Heart right ventricle (tissue), 16 donors: ENCODE results near the gene KLF16. TPM values are rescaled to one million over a fixed set of nuclear protein-coding genes. Genes with fewer than 3 reads are reported as not detected.
"Not testable (repeated sequence)": the region's sequence is repeated elsewhere in the genome, so short reads cannot be mapped to it uniquely, and the experiment has no call there.

Experiments used
- ATAC-seq, 8 donors: fragments of 200-7000 bp; cut with Tn5 transposase; one replicate each; pipeline ENCODE4 v1.9.1; 2020; ENCODE audit warnings: mild to moderate bottlenecking in 8 of 8, moderate library complexity in 8 of 8, moderate number of reproducible peaks in 1 of 8
- DNase-seq, 2 donors: peaks; one replicate each; pipeline ENCODE4 v3.0.0-alpha.2; 2020
- H3K27ac ChIP-seq, 10 donors: fragments of 200-600 bp; sonication (generic) in 2 of 10; one replicate each; pipeline versions ENCODE4 v1.5.0 to v1.8.0; 2020 to 2022; ENCODE audit warnings: mild to moderate bottlenecking in 3 of 10
- H3K27me3 ChIP-seq, 7 donors: fragments of 200-600 bp; one replicate each; pipeline ENCODE4 v1.8.0; 2021 to 2022; ENCODE audit warnings: mild to moderate bottlenecking in 2 of 7
- H3K36me3 ChIP-seq, 9 donors: fragments of 200-600 bp; sonication (generic) in 1 of 9; one replicate each; pipeline versions ENCODE4 v1.5.0 to v1.8.0; 2020 to 2022; ENCODE audit warnings: mild to moderate bottlenecking in 2 of 9
- H3K4me1 ChIP-seq, 9 donors: fragments of 200-600 bp; sonication (generic) in 1 of 9; one replicate each; pipeline versions ENCODE4 v1.5.0 to v1.8.0; 2020 to 2022; ENCODE audit warnings: mild to moderate bottlenecking in 4 of 9
- H3K4me3 ChIP-seq, 10 donors: fragments of 200-600 bp; sonication (generic) in 2 of 10; one replicate each; pipeline versions ENCODE4 v1.5.0 to v1.8.0; 2020 to 2022; ENCODE audit warnings: mild to moderate bottlenecking in 7 of 10, moderate library complexity in 2 of 10
- H3K9me3 ChIP-seq, 11 donors: fragments of 200-600 bp in 10 of 11; sonication (generic) in 2 of 11; one replicate each; pipeline versions ENCODE4 v1.5.0 to v1.8.0; 2013 to 2022; ENCODE audit warnings: mild to moderate bottlenecking in 2 of 11, control low read depth in 1 of 11, moderate library complexity in 1 of 11
- WGBS, 2 donors: extraction: QIAGEN DNeasy Blood & Tissue Kit; methylation state at CpG; one replicate each; pipeline ENCODE4 v1.1.7; 2013; ENCODE audit warnings: inconsistent platforms in 1 of 2; 5-methylcytosine and 5-hydroxymethylcytosine counted together
- intact Hi-C, 10 donors: fragments of 100-400 bp; cut with DNase I; formaldehyde crosslinking; loops; one replicate each; pipeline versions ENCODE4 v1.11.1 to v1.14.2; 2022
- polyA plus RNA-seq, 2 donors: library from polyadenylated mRNA; stranded (reverse); fragments of 200-250 nt; gene quantifications; one replicate each; pipeline ENCODE4 v1.2.3, GENCODE V29; 2013
- total RNA-seq, 10 donors: library from RNA; stranded (reverse); fragmentation: NEBNext Ultra II Directional in 3 of 10; extraction: Animal tissue kit (Norgen Biotek cat#: 25700) in 3 of 10; gene quantifications; one replicate each; pipeline versions ENCODE4 v1.2.1 to v1.2.4, GENCODE V29; 2021 to 2023
- TF ChIP-seq, protein P1 (sequence below), 9 donors: fragments of 200-600 bp; sonication (generic) in 2 of 9; IDR thresholded peaks; one replicate each; pipeline versions ENCODE4 v1.5.0 to v1.8.0; 2021 to 2022; ENCODE audit warnings: antibody characterized with exemption in 9 of 9, mild to moderate bottlenecking in 5 of 9, moderate library complexity in 1 of 9
- donor health status: Arrhythmogenic right ventricular cardiomyopathy.
- donor health status: ischemic (EF 13 %, LVEDD 7.1; RV severe dilation, severe dysfunction).
- donor health status: healthy with polysubstance abuse.
- donor health status: DM: no; HTN: yes; CAD: no.
- donor health status: DM: no; HTN: no; CAD: no.
- donor health status: ischemic (EF 25% LVEDD 6.9; RV normal size, moderate dysfunction).
- donor health status: ischemic (EF 25% LVEDD 5.7; RV mildly dilated, moderate dysfunction).
- donor health status: healthy.
- donor health status: DM: yes; HTN: yes; CAD: no.
- donor health status: Ischemic cardiomyopathy.
- donor health status: ischemic (EF 35%, LVEDD 5.7; RV mildly dilated, moderate dysfunction).
- donor health status: nonischemic (EF 11% LVEDD 7.7; RV severe dilation, severe dysfunction).
- donor health status: DM: yes; HTN: yes; CAD: no.
- donor health status: PGD.
- donor health status: ischemic (EF 29% LVEDD 5.4; RV normal size, mild dysfunction).
- donor health status: nonischemic (EF 23%, LVEDD 6.1; RV moderate dilation, normal function).

KLF16 gene
- total and polyA plus RNA-seq, 12 donors, result 4.0 to 13.4 (median 7.6) TPM

DNA sequence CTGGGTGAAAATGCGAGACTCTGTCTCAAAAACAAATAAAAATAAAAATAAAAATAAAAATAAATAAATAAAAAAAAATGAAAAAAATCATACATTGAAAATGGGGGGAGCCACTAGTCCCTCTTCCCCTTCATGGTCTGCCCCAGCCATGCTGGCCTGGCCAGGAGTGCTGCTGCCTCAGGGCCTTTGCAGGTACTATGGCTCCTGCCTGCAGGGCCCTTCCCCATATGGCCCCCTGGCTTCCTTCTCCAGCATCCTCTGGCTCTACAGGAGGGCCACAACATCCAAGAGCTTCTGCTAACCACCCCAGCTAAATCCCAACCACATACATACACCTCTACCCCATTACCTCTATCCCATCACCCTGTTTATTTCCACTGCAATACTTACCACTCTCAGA, 26.5 kb upstream of the KLF16 start:
- no peak for ATAC-seq
- Histone ChIP-seq H3K27me3 (no peaks in the 10 kb centered on the region), H3K27ac (no peak overlapping the region), H3K4me1 (peaks cover 0 to 26% (median 11%) of the 10 kb centered on the region in 9 donors), H3K9me3 (no peaks in the 10 kb centered on the region), H3K36me3 (no peaks in the 10 kb centered on the region), H3K4me3 (no peak overlapping the region)
- WGBS, 2 donors, result 97 to 100% methylated on average over 1 of the region's 1 CpG
- intact Hi-C loops, result no loop called here
- DNase-seq, result no peak
- TF ChIP-seq, protein P1, sequence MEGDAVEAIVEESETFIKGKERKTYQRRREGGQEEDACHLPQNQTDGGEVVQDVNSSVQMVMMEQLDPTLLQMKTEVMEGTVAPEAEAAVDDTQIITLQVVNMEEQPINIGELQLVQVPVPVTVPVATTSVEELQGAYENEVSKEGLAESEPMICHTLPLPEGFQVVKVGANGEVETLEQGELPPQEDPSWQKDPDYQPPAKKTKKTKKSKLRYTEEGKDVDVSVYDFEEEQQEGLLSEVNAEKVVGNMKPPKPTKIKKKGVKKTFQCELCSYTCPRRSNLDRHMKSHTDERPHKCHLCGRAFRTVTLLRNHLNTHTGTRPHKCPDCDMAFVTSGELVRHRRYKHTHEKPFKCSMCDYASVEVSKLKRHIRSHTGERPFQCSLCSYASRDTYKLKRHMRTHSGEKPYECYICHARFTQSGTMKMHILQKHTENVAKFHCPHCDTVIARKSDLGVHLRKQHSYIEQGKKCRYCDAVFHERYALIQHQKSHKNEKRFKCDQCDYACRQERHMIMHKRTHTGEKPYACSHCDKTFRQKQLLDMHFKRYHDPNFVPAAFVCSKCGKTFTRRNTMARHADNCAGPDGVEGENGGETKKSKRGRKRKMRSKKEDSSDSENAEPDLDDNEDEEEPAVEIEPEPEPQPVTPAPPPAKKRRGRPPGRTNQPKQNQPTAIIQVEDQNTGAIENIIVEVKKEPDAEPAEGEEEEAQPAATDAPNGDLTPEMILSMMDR (IDR thresholded peaks at IDR 0.05), result no peak

DNA sequence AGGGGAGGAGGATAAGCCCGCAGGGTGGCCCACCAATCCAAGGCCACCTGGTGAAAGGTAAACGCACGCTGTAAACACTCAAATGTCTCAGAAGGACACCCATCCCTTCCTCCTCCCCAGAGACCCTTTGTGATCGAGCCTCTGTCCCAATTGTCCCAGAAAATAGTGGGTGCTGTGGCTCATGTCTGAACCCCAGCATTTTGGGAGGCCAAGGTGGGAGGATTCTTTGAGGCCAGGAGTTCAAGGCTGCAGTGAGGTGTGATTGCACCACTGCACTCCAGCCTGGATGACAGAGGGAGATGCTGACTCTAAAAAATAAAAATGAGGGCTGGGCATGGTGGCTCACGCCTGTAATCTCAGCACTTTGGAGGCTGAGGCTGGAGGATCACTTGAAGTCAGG, 25.0 kb upstream of the KLF16 start:
- H3K27ac ChIP-seq, result no peak overlapping the region
- no peak overlapping the region for H3K4me3 ChIP-seq
- TF ChIP-seq, protein P1 (IDR thresholded peaks at IDR 0.05), result no peak
- WGBS, 2 donors, result 88 to 90% methylated on average over 5 of the region's 5 CpGs
- H3K4me1 ChIP-seq, result peaks cover 9 to 35% (median 22%) of the 10 kb centered on the region in 9 donors
- H3K36me3 ChIP-seq, result no peaks in the 10 kb centered on the region
- no peak for DNase-seq
- no peaks in the 10 kb centered on the region for H3K9me3 ChIP-seq
- ATAC-seq, result no peak
- intact Hi-C loops, result no loop called here
- no peaks in the 10 kb centered on the region for H3K27me3 ChIP-seq

DNA sequence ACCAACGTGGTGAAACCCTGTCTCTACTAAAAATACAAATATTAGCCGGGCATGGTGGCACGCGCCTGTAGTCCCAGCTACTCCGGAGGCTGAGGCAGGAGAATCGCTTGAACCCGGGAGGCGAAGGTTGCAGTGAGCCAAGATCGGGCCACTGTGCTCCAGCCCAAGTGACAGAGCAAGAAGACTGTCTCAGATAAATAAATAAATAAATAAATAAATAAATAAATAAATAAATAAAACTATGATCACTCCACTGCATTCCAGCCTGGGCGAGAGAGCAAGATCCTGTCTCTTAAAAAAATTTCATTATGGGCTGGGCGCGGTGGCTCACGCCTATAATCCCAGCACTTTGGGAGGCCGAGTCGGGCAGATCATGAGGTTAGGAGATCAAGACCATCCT, 23.0 kb upstream of the KLF16 start:
- intact Hi-C loops, DNase-seq, H3K9me3 ChIP-seq, H3K36me3 ChIP-seq, H3K4me3 ChIP-seq, H3K27me3 ChIP-seq, ATAC-seq: not testable (repeated sequence)
- Histone ChIP-seq H3K4me1 (peaks cover 20 to 54% (median 40%) of the 10 kb centered on the region in 9 donors), H3K27ac (peak overlapping the region in 4 of 10 donors; percentile 38 to 97 (median 68))
- WGBS, 2 donors, result 95% methylated on average over 15 of the region's 15 CpGs

DNA sequence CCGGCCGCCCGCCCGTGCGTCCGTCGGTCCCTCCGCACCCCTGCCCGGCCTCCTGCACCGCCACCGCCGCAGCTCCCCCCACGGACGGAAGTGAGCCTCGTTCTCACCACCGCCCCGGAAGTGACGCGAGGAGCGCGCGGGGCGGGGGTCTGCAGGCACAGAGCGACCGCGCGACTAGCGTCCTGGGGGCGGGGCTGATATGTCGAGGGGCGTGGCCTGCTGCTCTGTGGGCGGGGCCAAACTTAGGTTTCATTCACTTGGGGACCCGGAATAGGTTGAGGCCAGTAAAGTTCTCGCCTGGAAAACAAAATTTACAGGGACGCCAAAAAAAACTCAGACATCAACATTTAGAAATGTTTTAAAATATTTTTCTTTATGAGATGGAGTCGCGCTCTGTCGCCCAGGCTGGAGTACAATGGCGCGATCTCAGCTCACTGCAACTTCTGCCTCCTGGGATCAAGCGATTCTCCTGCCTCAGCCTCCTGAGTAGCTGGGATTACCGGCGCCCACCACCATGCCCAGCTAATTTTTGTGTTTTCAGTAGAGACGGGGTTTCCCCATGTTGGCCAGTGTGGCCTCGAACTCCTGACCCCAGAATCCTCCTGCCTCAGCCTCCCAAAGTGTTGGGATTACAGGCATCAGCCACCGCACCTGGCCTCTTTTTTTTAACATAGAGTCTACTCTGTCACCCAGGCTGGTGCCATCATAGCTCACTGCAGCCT, 22.2 kb upstream of the KLF16 start, which contains the start of gene ABHD17A:
Gene ABHD17A (minus strand): TSS at position 99 of the 722 bp plus-strand sequence. CDS start 3,930 bp downstream, outside the sequence.
- peak within 1 kb of the TSS; percentile 87 to 100 (median 96) for H3K4me3 ChIP-seq
- WGBS, 2 donors, result 25 to 28% methylated on average over 35 to 37 of the region's 46 CpGs
- H3K9me3 ChIP-seq, intact Hi-C loops, H3K27me3 ChIP-seq: not testable (repeated sequence)
- DNase-seq (peak; percentile 94 to 95), ATAC-seq (peak; percentile 89 to 96 (median 94))
- peaks cover 0 to 12% (median 0%) of the 10 kb centered on the region in 9 donors for H3K36me3 ChIP-seq
- peaks cover 24 to 59% (median 46%) of the 10 kb centered on the region in 9 donors for H3K4me1 ChIP-seq
- H3K27ac ChIP-seq, result peak within 1 kb of the TSS; percentile 89 to 99 (median 96)

DNA sequence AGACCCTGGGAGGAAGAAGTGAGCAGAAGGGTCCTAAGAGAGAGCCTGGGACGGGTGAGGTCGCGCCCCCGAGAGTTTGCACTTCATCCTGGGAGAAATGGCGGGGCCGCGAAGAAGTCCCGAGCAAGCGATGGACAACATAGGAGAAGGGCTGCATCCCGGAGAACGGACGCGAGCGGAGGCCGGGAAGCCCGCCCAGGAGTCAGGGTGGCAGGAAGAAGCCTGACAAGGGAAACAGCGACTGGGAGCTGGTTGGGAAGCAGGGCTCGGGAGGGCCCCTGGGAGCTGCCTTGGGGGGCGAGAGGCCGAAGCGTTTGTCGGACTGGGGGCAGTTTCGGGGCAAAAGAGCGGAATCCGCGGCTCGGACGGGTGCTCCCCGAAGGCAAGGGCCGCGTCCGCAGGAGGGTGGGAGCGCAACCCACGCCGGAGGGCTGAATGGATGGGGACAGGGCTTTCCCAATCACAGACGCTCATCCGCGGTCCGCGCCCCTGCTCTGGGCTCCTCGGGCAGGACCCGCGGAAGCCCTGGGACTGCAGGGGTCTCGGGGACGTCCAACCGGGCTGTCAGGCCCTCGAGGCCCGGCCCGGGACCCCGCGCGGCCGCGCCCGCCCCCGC, 21.4 kb upstream of the KLF16 start:
- ATAC-seq (peak in 2 of 8 donors; percentile 4 to 10), DNase-seq (no peak)
- intact Hi-C loops, result no loop called here
- H3K27ac ChIP-seq, result peak overlapping the region; percentile 89 to 99 (median 96)
- H3K9me3 ChIP-seq, result no peaks in the 10 kb centered on the region
- TF ChIP-seq, protein P1 (IDR thresholded peaks at IDR 0.05), result no peak
- H3K36me3 ChIP-seq, result peaks cover 0 to 19% (median 0%) of the 10 kb centered on the region in 9 donors
- H3K4me1 ChIP-seq, result peaks cover 27 to 66% (median 53%) of the 10 kb centered on the region in 9 donors
- peak overlapping the region; percentile 87 to 100 (median 96) for H3K4me3 ChIP-seq
- H3K27me3 ChIP-seq, result no peaks in the 10 kb centered on the region
- 0 to 1% methylated on average over 55 to 56 of the region's 56 CpGs for WGBS, 2 donors
